GM18951 (cell line): ENCODE data around the gene MRPL9.
"Not testable (repeated sequence)": the region's sequence is repeated elsewhere in the genome, so short reads cannot be mapped to it uniquely, and the experiment has no call there.

Experiments
- POLR2A ChIP-seq: IDR thresholded peaks from 4 replicates; pipeline ENCODE4 v1.6.1; 2011; ENCODE audit warnings: mild to moderate bottlenecking; ENCODE audit not compliant: insufficient read length, insufficient read depth; ENCODE audit errors: extremely low read depth
- in situ Hi-C: fragments of 300-500 bp; cut with MboI; formaldehyde crosslinking; loops from one replicate; pipeline ENCODE4 v1.12.0; 2022; ENCODE audit warnings: low sequenced_read_pairs, mixed read lengths, inconsistent platforms; ENCODE audit not compliant: unreplicated experiment

The MRPL9 gene

GRCh38 chr1:151775894-151776664 lies 12.8 kb upstream of the MRPL9 start:
- in situ Hi-C loops, result no loop called here
- no peak for TF ChIP-seq POLR2A

DNA sequence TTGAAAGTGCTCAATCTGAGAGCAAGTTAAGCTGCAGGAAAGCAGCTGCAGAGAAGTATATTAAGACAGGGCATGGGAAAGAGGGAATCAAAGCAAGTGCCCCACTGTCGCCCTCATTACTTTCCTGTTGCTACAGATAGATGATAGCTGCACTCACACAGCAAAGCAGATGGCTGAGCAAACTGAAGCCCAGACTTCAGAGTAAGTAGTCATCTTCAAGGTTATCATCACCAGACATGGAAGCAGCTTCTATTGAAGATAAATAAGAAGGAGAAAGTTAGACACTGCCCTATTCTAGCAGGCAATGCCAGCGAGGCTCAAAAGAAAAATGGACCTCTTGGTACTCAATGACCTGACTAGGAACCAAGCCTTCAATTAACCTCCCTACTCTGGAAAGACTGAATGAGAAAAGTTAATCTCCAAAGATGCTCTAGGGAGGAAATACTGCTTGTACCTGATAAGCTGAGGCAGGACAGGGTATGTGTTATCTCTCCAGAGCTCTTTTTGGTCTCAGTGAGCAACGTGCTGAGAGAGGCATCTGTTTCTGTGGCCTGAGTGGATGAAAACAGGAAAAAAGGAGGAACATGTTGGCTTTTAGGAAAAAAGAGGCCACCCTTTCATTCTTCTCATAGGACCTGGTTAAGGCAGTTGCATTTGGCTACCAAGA lies 11.1 kb upstream of the MRPL9 start:
- TF ChIP-seq POLR2A, result no peak
- in situ Hi-C loops, result no loop called here

- TF ChIP-seq POLR2A, result no peak
- in situ Hi-C loops, result no loop called here
Observed at GRCh38 chr1:151773702-151774101, 10.4 kb upstream of the MRPL9 start.

- in situ Hi-C loops, result not testable (repeated sequence)
Observed at GRCh38 chr1:151769270-151769669, 6.0 kb upstream of the MRPL9 start.

GRCh38 chr1:151768351-151769066 lies 5.2 kb upstream of the MRPL9 start:
- in situ Hi-C loops, result not testable (repeated sequence)

DNA sequence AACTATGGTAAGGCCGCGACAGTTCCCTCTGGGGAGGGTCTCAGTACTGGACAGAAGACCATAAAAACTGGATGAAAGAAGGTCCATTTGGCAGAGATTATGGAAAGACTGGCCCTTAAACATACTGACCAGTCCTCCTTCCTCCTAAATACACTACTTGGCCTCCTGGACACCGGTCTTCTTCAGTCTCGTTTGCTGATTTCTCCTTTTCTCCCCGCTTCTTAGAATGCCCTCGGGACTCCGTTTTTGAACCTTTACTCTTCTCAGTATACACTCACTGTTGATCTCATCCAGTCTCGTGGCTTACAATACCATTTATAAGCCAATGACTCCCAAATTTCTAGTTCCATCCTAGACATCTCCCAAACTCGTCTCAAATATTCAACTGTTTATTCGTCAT lies 694 bp upstream of the MRPL9 start:
- TF ChIP-seq POLR2A, result no peak
- in situ Hi-C loops, result no loop called here

DNA sequence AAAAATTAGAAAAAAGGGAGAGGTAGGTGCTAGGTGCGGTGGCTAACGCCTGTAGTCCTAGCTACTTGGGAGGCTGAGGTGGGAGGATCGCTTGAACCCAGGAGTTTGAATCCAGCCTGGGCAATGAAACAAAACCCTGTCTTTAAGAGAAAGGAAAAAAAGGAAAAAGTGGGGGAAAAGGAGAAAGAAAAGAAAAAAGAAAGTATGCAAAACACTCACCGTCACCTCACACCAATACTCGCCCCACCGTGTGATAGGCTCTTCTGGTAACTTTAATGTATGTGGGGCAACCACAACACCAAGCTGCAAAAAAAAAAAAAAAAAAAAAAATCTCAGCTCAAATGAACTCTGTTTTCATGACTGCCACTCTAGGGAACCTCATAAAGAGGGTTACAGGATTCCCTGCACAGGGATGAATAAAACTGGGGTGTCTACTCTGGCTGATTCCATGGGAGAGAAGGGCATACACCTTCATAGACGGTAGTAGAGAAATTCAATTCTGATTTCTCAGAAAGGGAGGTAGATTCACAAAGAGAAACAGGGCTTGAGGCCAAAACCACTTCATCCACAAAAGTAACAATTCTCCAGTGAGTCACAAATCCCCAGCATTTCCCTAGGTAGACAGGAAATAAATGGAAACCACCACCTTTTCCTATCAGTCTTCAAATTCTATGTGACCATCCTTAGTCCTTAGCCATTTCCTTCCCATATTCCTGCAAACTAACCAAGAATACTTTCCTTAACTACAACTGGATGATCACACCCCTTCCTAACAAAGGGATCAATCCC lies 2.5 kb downstream of the MRPL9 start:
- in situ Hi-C loops, result no loop called here
- no peak for TF ChIP-seq POLR2A

DNA sequence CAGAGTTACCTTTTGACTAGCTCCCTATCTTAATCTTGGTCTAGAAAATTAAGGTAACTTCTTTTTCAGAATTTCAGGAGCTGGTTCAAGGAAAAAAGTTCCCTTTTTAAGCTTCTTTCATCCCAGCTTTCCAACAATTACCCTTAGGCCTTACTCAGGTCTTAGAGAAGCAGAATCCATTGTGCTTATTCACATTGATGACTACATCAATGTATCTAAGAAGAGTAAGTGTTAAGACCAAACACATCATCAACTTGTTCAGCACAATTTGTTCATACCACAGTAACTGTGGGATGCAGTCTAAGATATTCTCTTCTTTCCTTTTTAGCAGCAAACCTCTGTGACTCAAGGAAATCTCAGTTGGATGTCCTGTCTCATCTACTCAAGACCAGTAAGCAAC lies 4.1 kb downstream of the MRPL9 start:
- no peak for TF ChIP-seq POLR2A
- in situ Hi-C loops, result no loop called here

DNA sequence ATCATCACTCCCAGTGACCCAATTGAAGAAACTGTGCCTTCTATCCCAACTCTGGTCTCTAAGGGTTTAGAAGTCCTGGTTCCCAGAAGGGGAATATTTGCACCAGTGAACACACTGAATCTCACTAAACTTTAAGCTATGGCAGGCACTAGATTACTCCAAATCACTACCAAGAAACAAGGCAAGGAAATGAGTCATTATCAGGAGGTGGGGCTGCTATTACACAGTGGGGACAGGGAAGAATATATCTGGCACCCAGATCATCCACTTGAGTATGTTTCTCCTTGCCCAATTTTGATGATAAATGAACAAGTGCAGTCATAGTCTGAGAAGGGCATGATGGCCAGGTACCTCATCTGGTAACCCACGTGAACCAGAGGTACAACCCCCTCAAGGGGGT lies 7.0 kb downstream of the MRPL9 start:
- TF ChIP-seq POLR2A, result no peak
- in situ Hi-C loops, result no loop called here

GRCh38 chr1:151741516-151741915 lies 21.8 kb downstream of the MRPL9 start:
- no peak for TF ChIP-seq POLR2A
- in situ Hi-C loops, result no loop called here

DNA sequence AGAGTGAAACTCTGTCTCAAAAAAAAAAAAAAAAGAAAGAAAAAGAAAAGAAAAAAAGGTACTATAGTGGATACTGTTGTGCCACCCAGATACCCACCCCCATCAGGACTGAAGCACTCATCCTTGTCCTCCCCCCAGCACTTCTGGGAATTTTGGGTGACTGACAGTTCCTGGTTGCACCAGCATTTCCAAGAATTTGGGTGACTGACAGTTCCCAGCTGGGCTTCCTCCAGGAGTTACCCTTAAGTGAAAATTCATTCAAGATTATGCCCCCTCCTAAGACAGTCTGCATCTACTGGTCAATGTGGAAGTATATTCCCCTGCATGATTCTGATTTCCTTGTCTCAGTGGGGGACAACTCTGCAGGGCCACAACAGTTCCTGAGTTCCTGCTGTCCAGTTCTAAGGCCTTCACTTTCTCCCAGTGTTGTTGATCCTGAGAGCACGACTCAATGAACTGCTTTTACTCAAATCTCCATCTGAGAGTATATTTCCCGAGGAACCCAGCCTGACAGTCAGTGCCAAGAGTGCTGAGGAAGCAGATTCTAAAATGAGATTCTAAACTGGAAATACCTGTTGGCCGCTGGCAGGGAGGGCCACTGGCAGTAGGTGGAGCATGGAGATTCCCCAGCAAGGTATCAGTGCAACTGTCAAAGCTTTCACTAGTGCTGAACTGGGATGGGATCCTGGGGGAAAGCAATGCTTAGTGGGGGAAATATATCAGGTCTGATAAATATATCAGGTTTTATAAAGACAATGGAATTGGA lies 23.5 kb downstream of the MRPL9 start:
- TF ChIP-seq POLR2A, result no peak
- in situ Hi-C loops, result no loop called here

- in situ Hi-C loops, result no loop called here
- no peak for TF ChIP-seq POLR2A
Observed at GRCh38 chr1:151737479-151737878, 25.8 kb downstream of the MRPL9 start.

GRCh38 chr1:151737026-151737425 lies 26.3 kb downstream of the MRPL9 start:
- TF ChIP-seq POLR2A, result no peak
- in situ Hi-C loops, result no loop called here

GRCh38 chr1:151733995-151734394 lies 29.3 kb downstream of the MRPL9 start:
- in situ Hi-C loops, result not testable (repeated sequence)
